GM18861 (cell line): ENCODE measurements around the gene HAPLN3.

Experiments
- ATAC-seq: cut with Tn5 transposase; IDR thresholded peaks from one replicate; pipeline ENCODE4 v1.9.1; 2021; ENCODE audit not compliant: unreplicated experiment

HAPLN3 gene

GRCh38 chr15:88864861-88865497 lies 30.4 kb downstream of the HAPLN3 start:
- ATAC-seq = no peak

- ATAC-seq = no peak
Observed at GRCh38 chr15:88863412-88863811, 31.9 kb downstream of the HAPLN3 start.

- ATAC-seq = no peak
Observed at GRCh38 chr15:88860212-88860611, 35.1 kb downstream of the HAPLN3 start.

- no peak for ATAC-seq
Observed at GRCh38 chr15:88859550-88859949, 35.8 kb downstream of the HAPLN3 start.

GRCh38 chr15:88858934-88859333 lies 36.4 kb downstream of the HAPLN3 start:
- ATAC-seq = no peak

- ATAC-seq = no peak
Observed at GRCh38 chr15:88852476-88852875, 42.9 kb downstream of the HAPLN3 start.

- ATAC-seq = no peak
Observed at GRCh38 chr15:88849376-88850072, 45.8 kb downstream of the HAPLN3 start.

GRCh38 chr15:88848203-88848602 lies 47.1 kb downstream of the HAPLN3 start:
- no peak for ATAC-seq

GRCh38 chr15:88847144-88847543 lies 48.2 kb downstream of the HAPLN3 start:
- ATAC-seq = no peak

- ATAC-seq = no peak
Observed at GRCh38 chr15:88845616-88846015, 49.7 kb downstream of the HAPLN3 start.

- no peak for ATAC-seq
Observed at GRCh38 chr15:88844749-88845386, 50.5 kb downstream of the HAPLN3 start.

- no peak for ATAC-seq
Observed at GRCh38 chr15:88843334-88843733, 52.0 kb downstream of the HAPLN3 start.

GRCh38 chr15:88842156-88842555 lies 53.2 kb downstream of the HAPLN3 start:
- no peak for ATAC-seq

- no peak for ATAC-seq
Observed at GRCh38 chr15:88841236-88841635, 54.1 kb downstream of the HAPLN3 start.

GRCh38 chr15:88839961-88840360 lies 55.4 kb downstream of the HAPLN3 start:
- no peak for ATAC-seq

GRCh38 chr15:88839146-88839545 lies 56.2 kb downstream of the HAPLN3 start:
- no peak for ATAC-seq

- ATAC-seq = no peak
Observed at GRCh38 chr15:88838667-88839066, 56.7 kb downstream of the HAPLN3 start.

GRCh38 chr15:88835646-88836045 lies 59.7 kb downstream of the HAPLN3 start:
- ATAC-seq = no peak

GRCh38 chr15:88835119-88835518 lies 60.2 kb downstream of the HAPLN3 start:
- ATAC-seq = no peak

- ATAC-seq = no peak
Observed at GRCh38 chr15:88834211-88834812, 61.0 kb downstream of the HAPLN3 start.

GRCh38 chr15:88833731-88834100 lies 61.6 kb downstream of the HAPLN3 start:
- ATAC-seq = no peak
